GM06990 (cell line): ENCODE results near the gene ARHGAP8.
"Not testable (repeated sequence)": the region's sequence is repeated elsewhere in the genome, so short reads cannot be mapped to it uniquely, and the experiment has no call there.

ENCODE experiments used
- DNase-seq: peaks from one replicate; pipeline ENCODE4 v3.0.0-alpha.2; 2011; ENCODE audit not compliant: insufficient read length; ENCODE audit errors: extremely low read depth
- H3K27me3 ChIP-seq: replicated peaks from 2 replicates; pipeline ENCODE4 v1.6.0; 2011; ENCODE audit warnings: low read length; ENCODE audit not compliant: control insufficient read depth, insufficient read depth
- H3K36me3 ChIP-seq: 2 replicates; pipeline ENCODE4 v1.5.1; 2011; ENCODE audit warnings: low read length; ENCODE audit not compliant: control insufficient read depth, insufficient read depth
- H3K4me3 ChIP-seq: replicated peaks from 2 replicates; pipeline ENCODE4 v1.5.1; 2011; ENCODE audit warnings: low read depth, mild to moderate bottlenecking, control low read depth, low read length
- CTCF ChIP-seq: IDR thresholded peaks from 2 replicates; pipeline ENCODE4 v1.5.1; 2011; ENCODE audit warnings: low read length, control low read depth, mild to moderate bottlenecking, inconsistent platforms; ENCODE audit not compliant: insufficient read depth, poor library complexity, severe bottlenecking

ARHGAP8 gene

GRCh38 chr22:44797181-44797725, 44.9 kb downstream of the ARHGAP8 start:
- H3K27me3 ChIP-seq = no peaks in the 10 kb centered on the region; the same call in 1 of the 2 replicates

GRCh38 chr22:44799077-44799945, 46.9 kb downstream of the ARHGAP8 start:
- DNase-seq = no peak

More at GRCh38 chr22:44797181-44797725, 44.9 kb downstream of the ARHGAP8 start:
- no peak overlapping the region for H3K4me3 ChIP-seq
- no peak for TF ChIP-seq CTCF
- no peaks in the 10 kb centered on the region for H3K36me3 ChIP-seq
- DNase-seq = no peak

GRCh38 chr22:44799946-44800634, 47.7 kb downstream of the ARHGAP8 start:
- H3K27me3 ChIP-seq, DNase-seq, H3K36me3 ChIP-seq, H3K4me3 ChIP-seq: not testable (repeated sequence)

More at GRCh38 chr22:44799077-44799945, 46.9 kb downstream of the ARHGAP8 start:
- Histone ChIP-seq H3K27me3 (no peaks in the 10 kb centered on the region; the same call in 1 of the 2 replicates), H3K36me3 (no peaks in the 10 kb centered on the region), H3K4me3 (no peak overlapping the region)
- TF ChIP-seq CTCF = no peak

- TF ChIP-seq CTCF = no peak
- Histone ChIP-seq H3K27me3 (no peaks in the 10 kb centered on the region; the same call in 1 of the 2 replicates), H3K36me3 (no peaks in the 10 kb centered on the region), H3K4me3 (no peak overlapping the region)
- no peak for DNase-seq
These were observed 49.1 kb downstream of the ARHGAP8 start for GRCh38 chr22:44801476-44801875.

- Histone ChIP-seq H3K4me3 (no peak overlapping the region), H3K36me3 (no peaks in the 10 kb centered on the region)
- TF ChIP-seq CTCF = no peak
These were observed 49.8 kb downstream of the ARHGAP8 start for GRCh38 chr22:44802071-44802700.

More at GRCh38 chr22:44802071-44802700, 49.8 kb downstream of the ARHGAP8 start:
- DNase-seq = no peak
- no peaks in the 10 kb centered on the region; the same call in 1 of the 2 replicates for H3K27me3 ChIP-seq
